ENCODE data around the gene RBPJL. TPM values are rescaled to one million over a fixed set of nuclear protein-coding genes. Genes with fewer than 3 reads are reported as not detected.

Gene RBPJL
- total RNA-seq, 1 experiment from 2014 or later: not detected

DNA sequence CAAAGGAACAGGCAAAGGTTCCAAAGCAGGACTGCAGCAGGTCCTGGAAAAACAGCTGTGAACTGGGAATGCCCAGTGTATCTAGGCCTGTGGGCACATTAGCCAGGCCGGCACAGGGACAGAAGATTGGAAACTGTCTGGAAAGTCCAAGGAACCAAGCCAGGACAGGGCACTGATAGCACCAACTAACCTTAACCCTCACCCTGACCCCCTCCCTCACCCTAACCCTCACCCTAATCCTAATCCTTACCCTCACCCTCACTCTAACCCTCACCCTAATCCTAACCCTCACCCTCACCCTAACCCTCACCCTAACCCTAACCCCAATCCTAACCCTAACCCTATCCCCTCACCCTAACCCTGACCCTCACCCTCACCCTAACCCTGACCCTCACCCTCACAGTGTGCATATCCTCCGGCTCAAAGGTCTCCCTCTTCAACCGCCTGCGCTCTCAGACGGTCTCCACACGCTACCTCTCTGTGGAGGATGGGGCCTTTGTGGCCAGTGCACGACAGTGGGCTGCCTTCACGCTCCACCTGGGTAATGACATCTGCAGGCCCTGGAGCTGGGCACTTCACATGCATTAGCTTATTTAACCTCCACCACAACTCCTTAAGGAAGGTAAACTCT lies 6.5 kb downstream of the RBPJL start:
- Histone ChIP-seq H2AFZ (ENCODE audit: low read depth, low read length, poor library complexity, severe bottlenecking) (no peak overlapping the region), H3K9me2 (ENCODE audit: insufficient read depth) (no peaks in the 10 kb centered on the region), H3K27ac (ENCODE audit: low read depth, low read length) (no peak overlapping the region), H3K27me3 (ENCODE audit: insufficient read depth, low read length) (no peaks in the 10 kb centered on the region), H3K4me1 (ENCODE audit: control insufficient read depth in 1 of 2, insufficient read depth in 2 of 2, low read length in 2 of 2) (peaks cover 0 to 10% of the 10 kb centered on the region in 2 experiments; a peak in 2 of 4 replicates), H3K4me2 (ENCODE audit: low read length) (no peak overlapping the region), H3K9me3 (ENCODE audit: control insufficient read depth in 1 of 2, insufficient read depth in 1 of 2, low read depth in 1 of 2, low read length in 2 of 2) (no peaks in the 10 kb centered on the region), H3K36me3 (ENCODE audit: control insufficient read depth in 1 of 2, insufficient read depth in 2 of 2, low read length in 2 of 2) (no peaks in the 10 kb centered on the region), H3K9ac (ENCODE audit: low read length) (no peak overlapping the region), H3K79me2 (ENCODE audit: insufficient read depth, low read length) (no peaks in the 10 kb centered on the region), H4K20me1 (ENCODE audit: insufficient read depth) (no peaks in the 10 kb centered on the region), H3K4me3 (replicated peaks in 1 of 2; ENCODE audit: low read depth in 1 of 2, low read length in 2 of 2) (no peak overlapping the region)
- ChIA-PET CTCF (interaction anchor here (0.6 to 1.7 kb wide), 5 partner anchors 13 to 385 kb away, joined by 3 to 8 read pairs (median 3); no protein-coding TSS in a partner anchor), POLR2A (no interaction called here), RAD21 (ENCODE audit: low non-redundant PET in 1 of 2, low total read pairs in 2 of 2, uncharacterized antibody in 2 of 2, unreplicated experiment in 2 of 2) (no interaction called here)
- intact Hi-C loops (cut with micrococcal nuclease): loop anchor here (5.0 kb wide), 1 partner anchor 271 kb away; no protein-coding TSS in a partner anchor
- BruUV-seq (replicated peaks): no TSS peak
- ATAC-seq (no peak), DNase-seq (ENCODE audit: low read depth, low spot score) (no peak)
- TF ChIP-seq SIN3A (IDR thresholded peaks at IDR 0.05; ENCODE audit: low read depth): no peak
- TF ChIP-seq POLR2AphosphoS5 (IDR thresholded peaks at IDR 0.05; ENCODE audit: low read depth, low read length): no peak
- TF ChIP-seq FOSL1 (IDR thresholded peaks at IDR 0.05; ENCODE audit: low read depth): no peak
- no peak for TF ChIP-seq ZFX (IDR thresholded peaks at IDR 0.05)
- TF ChIP-seq YY1 (IDR thresholded peaks at IDR 0.05; ENCODE audit: extremely low read depth, insufficient replicate concordance, low read depth, low read length): no peak
- TF ChIP-seq SP1 (IDR thresholded peaks at IDR 0.05; ENCODE audit: low read depth): no peak
- TF ChIP-seq JUND (IDR thresholded peaks at IDR 0.05): no peak
- TF ChIP-seq TCF7L2 (IDR thresholded peaks at IDR 0.05; ENCODE audit: borderline replicate concordance, extremely low read depth, insufficient read depth, insufficient read length): no peak
- no peak for TF ChIP-seq ATF3 (IDR thresholded peaks at IDR 0.05)
- no peak for TF ChIP-seq MAX (IDR thresholded peaks at IDR 0.05)
- TF ChIP-seq ZNF274 (IDR thresholded peaks at IDR 0.05; ENCODE audit: low read depth, low read length): no peak
- TF ChIP-seq EZH2phosphoT487 (IDR thresholded peaks at IDR 0.05; ENCODE audit: borderline replicate concordance): no peak
- TF ChIP-seq, protein P1, sequence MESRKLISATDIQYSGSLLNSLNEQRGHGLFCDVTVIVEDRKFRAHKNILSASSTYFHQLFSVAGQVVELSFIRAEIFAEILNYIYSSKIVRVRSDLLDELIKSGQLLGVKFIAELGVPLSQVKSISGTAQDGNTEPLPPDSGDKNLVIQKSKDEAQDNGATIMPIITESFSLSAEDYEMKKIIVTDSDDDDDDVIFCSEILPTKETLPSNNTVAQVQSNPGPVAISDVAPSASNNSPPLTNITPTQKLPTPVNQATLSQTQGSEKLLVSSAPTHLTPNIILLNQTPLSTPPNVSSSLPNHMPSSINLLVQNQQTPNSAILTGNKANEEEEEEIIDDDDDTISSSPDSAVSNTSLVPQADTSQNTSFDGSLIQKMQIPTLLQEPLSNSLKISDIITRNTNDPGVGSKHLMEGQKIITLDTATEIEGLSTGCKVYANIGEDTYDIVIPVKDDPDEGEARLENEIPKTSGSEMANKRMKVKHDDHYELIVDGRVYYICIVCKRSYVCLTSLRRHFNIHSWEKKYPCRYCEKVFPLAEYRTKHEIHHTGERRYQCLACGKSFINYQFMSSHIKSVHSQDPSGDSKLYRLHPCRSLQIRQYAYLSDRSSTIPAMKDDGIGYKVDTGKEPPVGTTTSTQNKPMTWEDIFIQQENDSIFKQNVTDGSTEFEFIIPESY (IDR thresholded peaks at IDR 0.05; ENCODE audit: extremely low read depth, insufficient replicate concordance, low read length): no peak
- no peak for TF ChIP-seq RAD21 (IDR thresholded peaks at IDR 0.05; ENCODE audit: low read depth)
- TF ChIP-seq, protein P2, sequence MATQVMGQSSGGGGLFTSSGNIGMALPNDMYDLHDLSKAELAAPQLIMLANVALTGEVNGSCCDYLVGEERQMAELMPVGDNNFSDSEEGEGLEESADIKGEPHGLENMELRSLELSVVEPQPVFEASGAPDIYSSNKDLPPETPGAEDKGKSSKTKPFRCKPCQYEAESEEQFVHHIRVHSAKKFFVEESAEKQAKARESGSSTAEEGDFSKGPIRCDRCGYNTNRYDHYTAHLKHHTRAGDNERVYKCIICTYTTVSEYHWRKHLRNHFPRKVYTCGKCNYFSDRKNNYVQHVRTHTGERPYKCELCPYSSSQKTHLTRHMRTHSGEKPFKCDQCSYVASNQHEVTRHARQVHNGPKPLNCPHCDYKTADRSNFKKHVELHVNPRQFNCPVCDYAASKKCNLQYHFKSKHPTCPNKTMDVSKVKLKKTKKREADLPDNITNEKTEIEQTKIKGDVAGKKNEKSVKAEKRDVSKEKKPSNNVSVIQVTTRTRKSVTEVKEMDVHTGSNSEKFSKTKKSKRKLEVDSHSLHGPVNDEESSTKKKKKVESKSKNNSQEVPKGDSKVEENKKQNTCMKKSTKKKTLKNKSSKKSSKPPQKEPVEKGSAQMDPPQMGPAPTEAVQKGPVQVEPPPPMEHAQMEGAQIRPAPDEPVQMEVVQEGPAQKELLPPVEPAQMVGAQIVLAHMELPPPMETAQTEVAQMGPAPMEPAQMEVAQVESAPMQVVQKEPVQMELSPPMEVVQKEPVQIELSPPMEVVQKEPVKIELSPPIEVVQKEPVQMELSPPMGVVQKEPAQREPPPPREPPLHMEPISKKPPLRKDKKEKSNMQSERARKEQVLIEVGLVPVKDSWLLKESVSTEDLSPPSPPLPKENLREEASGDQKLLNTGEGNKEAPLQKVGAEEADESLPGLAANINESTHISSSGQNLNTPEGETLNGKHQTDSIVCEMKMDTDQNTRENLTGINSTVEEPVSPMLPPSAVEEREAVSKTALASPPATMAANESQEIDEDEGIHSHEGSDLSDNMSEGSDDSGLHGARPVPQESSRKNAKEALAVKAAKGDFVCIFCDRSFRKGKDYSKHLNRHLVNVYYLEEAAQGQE (IDR thresholded peaks at IDR 0.05; ENCODE audit: low read depth): no peak
- TF ChIP-seq POLR2A (IDR thresholded peaks at IDR 0.05; ENCODE audit: borderline replicate concordance, extremely low read depth, insufficient read depth, insufficient read length): no peak
- no peak for TF ChIP-seq CEBPB (IDR thresholded peaks at IDR 0.05; ENCODE audit: low read depth)
- TF ChIP-seq, protein P3, sequence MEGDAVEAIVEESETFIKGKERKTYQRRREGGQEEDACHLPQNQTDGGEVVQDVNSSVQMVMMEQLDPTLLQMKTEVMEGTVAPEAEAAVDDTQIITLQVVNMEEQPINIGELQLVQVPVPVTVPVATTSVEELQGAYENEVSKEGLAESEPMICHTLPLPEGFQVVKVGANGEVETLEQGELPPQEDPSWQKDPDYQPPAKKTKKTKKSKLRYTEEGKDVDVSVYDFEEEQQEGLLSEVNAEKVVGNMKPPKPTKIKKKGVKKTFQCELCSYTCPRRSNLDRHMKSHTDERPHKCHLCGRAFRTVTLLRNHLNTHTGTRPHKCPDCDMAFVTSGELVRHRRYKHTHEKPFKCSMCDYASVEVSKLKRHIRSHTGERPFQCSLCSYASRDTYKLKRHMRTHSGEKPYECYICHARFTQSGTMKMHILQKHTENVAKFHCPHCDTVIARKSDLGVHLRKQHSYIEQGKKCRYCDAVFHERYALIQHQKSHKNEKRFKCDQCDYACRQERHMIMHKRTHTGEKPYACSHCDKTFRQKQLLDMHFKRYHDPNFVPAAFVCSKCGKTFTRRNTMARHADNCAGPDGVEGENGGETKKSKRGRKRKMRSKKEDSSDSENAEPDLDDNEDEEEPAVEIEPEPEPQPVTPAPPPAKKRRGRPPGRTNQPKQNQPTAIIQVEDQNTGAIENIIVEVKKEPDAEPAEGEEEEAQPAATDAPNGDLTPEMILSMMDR (IDR thresholded peaks at IDR 0.05 in 2 of 3, conservative IDR thresholded peaks at IDR 0.05 in 1 of 3; ENCODE audit: borderline replicate concordance in 1 of 3, insufficient read depth in 1 of 3, low read depth in 2 of 3, low read length in 2 of 3): no peak
- no peak for TF ChIP-seq CBX3 (IDR thresholded peaks at IDR 0.05; ENCODE audit: low read depth)
